PFSK-1 (cell line): Measurements from ENCODE around the gene NUCB1.

Experiments
- FOXP2 ChIP-seq: optimal IDR thresholded peaks from 2 replicates; pipeline ENCODE3; 2011; ENCODE audit warnings: borderline replicate concordance, control low read depth, inconsistent platforms; ENCODE audit not compliant: insufficient read depth; ENCODE audit errors: extremely low read length, extremely low read depth
- POLR2AphosphoS5 ChIP-seq: IDR thresholded peaks from 2 replicates; pipeline ENCODE4 v1.6.1; 2012; ENCODE audit warnings: low read depth, mild to moderate bottlenecking, control low read depth, low read length, moderate library complexity
- SIN3A ChIP-seq: IDR thresholded peaks from 2 replicates; pipeline ENCODE4 v1.6.1; 2012; ENCODE audit warnings: mild to moderate bottlenecking, low read length, moderate library complexity, borderline replicate concordance; ENCODE audit not compliant: insufficient read depth
- TAF1 ChIP-seq: IDR thresholded peaks from 2 replicates; pipeline ENCODE4 v1.6.1; 2012; ENCODE audit warnings: low read length, control low read depth, borderline replicate concordance; ENCODE audit not compliant: insufficient read depth
- TF ChIP-seq, protein P1 (sequence below), 2 experiments: IDR thresholded peaks; 2 replicates each; pipeline versions ENCODE4 v1.6.1 to v1.8.0; 2011 to 2012; ENCODE audit warnings: low read depth in 2 of 2, low read length in 2 of 2, control low read depth in 1 of 2, inconsistent platforms in 1 of 2, mild to moderate bottlenecking in 1 of 2, moderate library complexity in 1 of 2; ENCODE audit not compliant: insufficient read depth in 1 of 2

NUCB1 gene

DNA sequence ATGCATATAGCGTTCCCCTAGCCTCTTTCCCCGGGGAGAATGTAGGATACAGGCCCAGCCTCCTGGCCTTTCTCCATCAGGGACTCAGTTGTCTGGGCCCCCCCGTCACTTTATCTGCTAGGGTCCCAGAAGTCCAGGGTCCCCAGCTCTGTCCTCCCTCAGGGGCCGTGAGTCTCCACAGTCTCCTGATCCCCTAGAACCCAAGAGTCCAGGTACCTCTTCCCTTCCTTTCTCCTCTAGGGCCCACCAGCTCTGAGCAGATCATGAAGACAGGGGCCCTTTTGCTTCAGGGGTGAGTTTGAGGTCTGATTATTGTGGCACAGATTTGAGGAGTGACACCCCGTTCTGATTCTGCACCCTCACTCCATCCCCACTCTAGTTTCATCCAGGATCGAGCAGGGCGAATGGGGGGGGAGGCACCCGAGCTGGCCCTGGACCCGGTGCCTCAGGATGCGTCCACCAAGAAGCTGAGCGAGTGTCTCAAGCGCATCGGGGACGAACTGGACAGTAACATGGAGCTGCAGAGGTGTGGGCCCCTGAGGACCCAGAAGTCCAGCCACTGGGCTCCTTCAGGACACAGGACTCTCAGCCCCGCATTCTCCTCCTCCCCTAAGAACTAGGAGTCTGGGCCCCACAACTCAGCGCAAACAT, 55.3 kb downstream of the NUCB1 start:
- no peak for TF ChIP-seq FOXP2
- no peak for TF ChIP-seq SIN3A
- TF ChIP-seq, protein P1, sequence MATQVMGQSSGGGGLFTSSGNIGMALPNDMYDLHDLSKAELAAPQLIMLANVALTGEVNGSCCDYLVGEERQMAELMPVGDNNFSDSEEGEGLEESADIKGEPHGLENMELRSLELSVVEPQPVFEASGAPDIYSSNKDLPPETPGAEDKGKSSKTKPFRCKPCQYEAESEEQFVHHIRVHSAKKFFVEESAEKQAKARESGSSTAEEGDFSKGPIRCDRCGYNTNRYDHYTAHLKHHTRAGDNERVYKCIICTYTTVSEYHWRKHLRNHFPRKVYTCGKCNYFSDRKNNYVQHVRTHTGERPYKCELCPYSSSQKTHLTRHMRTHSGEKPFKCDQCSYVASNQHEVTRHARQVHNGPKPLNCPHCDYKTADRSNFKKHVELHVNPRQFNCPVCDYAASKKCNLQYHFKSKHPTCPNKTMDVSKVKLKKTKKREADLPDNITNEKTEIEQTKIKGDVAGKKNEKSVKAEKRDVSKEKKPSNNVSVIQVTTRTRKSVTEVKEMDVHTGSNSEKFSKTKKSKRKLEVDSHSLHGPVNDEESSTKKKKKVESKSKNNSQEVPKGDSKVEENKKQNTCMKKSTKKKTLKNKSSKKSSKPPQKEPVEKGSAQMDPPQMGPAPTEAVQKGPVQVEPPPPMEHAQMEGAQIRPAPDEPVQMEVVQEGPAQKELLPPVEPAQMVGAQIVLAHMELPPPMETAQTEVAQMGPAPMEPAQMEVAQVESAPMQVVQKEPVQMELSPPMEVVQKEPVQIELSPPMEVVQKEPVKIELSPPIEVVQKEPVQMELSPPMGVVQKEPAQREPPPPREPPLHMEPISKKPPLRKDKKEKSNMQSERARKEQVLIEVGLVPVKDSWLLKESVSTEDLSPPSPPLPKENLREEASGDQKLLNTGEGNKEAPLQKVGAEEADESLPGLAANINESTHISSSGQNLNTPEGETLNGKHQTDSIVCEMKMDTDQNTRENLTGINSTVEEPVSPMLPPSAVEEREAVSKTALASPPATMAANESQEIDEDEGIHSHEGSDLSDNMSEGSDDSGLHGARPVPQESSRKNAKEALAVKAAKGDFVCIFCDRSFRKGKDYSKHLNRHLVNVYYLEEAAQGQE (IDR thresholded peaks at IDR 0.05; ENCODE audit: insufficient read depth in 1 of 2, low read depth in 2 of 2, low read length in 2 of 2): no peak
- TF ChIP-seq POLR2AphosphoS5: no peak
- no peak for TF ChIP-seq TAF1

DNA sequence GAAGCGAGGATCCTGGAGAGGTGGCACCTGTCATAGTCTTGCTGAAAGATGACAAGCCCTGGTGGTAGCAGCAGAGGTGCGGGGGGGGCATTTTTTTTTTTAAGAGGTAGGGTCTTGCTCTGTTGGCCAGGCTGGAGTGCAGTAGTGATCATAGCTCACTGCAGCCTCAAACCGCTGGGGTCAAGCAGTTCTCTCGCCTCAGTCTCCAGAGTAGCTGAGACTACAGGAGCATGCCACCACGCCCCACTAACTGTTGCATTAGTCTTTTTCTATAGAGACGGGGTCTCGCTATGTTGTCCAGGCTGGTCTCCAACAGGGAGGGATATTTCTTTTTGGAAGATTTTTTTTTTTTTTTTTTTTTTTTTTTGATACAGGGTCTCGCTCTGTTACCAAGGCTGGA, 57.9 kb downstream of the NUCB1 start:
- TF ChIP-seq POLR2AphosphoS5 (no peak), SIN3A (no peak), FOXP2 (no peak), TAF1 (no peak)
- TF ChIP-seq, protein P1 (IDR thresholded peaks at IDR 0.05; ENCODE audit: insufficient read depth in 1 of 2, low read depth in 2 of 2, low read length in 2 of 2): no peak

DNA sequence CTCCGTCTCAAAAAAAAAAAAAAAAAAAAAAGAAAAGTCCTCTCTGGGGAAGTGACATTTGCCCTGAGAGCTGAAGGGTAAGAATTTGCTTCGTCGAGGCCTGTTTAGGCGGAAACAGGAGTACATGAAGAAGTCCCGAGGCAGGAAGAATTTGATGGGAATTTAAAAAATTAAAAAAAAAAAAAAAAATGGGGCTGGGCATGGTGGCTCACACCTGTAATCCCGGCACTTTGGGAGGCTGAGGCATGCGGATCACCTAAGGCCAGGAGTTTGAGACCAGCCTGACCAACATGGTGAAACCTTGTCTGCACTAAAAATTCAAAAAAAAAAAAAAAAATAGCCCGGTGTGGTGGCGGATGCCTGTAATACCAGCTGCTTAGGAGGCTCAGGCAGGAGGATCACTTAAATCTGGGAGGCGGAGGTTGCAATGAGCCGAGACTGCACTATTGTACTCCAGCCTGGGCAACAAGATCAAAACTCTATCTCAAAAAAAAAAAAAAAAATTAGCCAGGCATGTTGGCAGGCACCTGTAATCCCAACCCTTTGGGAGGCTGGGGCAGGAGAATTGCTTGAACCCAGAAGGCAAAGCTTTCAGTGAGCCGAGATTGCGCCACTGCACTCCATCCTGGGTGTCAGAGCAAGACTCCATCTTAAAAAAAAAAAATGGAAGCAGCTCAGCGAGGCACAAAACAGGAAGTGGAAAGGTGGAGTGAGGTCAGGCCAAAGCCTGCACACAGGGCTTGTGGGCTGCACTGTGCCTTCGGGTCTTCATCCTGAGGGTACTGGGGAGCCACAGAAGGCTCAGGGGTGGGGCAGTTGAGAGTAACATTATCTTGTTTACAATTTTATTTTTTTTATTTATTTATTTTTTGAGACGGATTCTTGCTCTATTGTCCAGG, 59.5 kb downstream of the NUCB1 start:
- TF ChIP-seq, protein P1 (IDR thresholded peaks at IDR 0.05; ENCODE audit: insufficient read depth in 1 of 2, low read depth in 2 of 2, low read length in 2 of 2): no peak
- TF ChIP-seq FOXP2 (no peak), SIN3A (no peak), TAF1 (no peak), POLR2AphosphoS5 (no peak)

DNA sequence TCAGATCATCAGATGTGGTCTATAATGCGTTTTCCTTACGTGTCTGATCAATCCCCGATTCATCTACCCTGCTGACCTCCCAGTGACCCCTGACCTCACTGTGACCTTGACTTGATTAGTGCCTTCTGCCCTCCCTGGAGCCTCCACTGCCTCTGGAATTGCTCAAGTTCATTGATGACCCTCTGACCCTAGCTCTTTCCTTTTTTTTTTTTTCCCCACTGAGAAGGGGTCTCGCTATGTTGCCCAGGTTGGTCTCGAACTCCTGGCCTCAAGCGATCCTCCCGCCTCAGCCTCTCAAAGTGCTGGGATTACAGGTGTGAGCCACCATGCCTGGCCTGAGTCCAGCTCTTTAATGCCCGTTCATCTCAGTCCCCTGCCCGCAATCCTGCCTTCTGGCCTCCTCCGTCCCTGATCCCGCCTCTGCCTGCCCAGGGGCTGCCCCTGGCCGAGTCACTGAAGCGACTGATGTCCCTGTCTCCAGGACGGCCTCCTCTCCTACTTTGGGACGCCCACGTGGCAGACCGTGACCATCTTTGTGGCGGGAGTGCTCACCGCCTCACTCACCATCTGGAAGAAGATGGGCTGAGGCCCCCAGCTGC, 61.0 kb downstream of the NUCB1 start:
- no peak for TF ChIP-seq SIN3A

DNA sequence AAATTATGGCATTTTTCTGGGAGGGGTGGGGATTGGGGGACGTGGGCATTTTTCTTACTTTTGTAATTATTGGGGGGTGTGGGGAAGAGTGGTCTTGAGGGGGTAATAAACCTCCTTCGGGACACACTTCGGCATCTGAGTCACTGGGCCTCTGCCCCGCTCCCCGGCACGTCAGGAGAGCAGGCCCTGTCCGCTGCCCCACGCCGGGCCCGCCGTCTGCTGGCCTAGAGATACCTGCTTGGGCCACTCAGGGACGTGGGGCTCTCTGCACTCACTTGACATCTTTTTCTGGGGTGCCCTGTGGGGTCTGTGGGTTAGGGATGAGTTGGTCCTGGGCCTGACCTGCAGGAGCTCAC, 61.5 kb downstream of the NUCB1 start:
- no peak for TF ChIP-seq FOXP2
- TF ChIP-seq, protein P1 (IDR thresholded peaks at IDR 0.05; ENCODE audit: insufficient read depth in 1 of 2, low read depth in 2 of 2, low read length in 2 of 2): no peak
- no peak for TF ChIP-seq TAF1
- no peak for TF ChIP-seq POLR2AphosphoS5
- no peak for TF ChIP-seq SIN3A
